T-helper 17 cell (primary cell): ENCODE data around the gene ATP2A2. TPM values are rescaled to one million over a fixed set of nuclear protein-coding genes. Genes with fewer than 3 reads are reported as not detected.

Source experiments
- ATAC-seq: fragments of 150-1000 bp; cut with Tn5 transposase; 2 replicates; pipeline ENCODE4 v1.10.0; 2021; ENCODE audit warnings: mild to moderate bottlenecking, moderate library complexity
- DNase-seq, 3 donors: peaks; one replicate each; pipeline versions ENCODE4 v3.0.0 to v3.0.0-alpha.2; 2020 to 2021
- H3K9me3 ChIP-seq: one replicate; pipeline ENCODE4 v1.7.0; 2013; ENCODE audit warnings: low read length, mild to moderate bottlenecking; ENCODE audit not compliant: control insufficient read depth, poor library complexity, severe bottlenecking
- H3K27ac Mint-ChIP-seq: one replicate; pipeline ENCODE4 v1.8.0; 2022; ENCODE audit warnings: mild to moderate bottlenecking, moderate library complexity, mixed read lengths
- H3K27me3 Mint-ChIP-seq: one replicate; pipeline ENCODE4 v1.8.0; 2022; ENCODE audit warnings: mixed read lengths
- H3K36me3 Mint-ChIP-seq: one replicate; pipeline ENCODE4 v1.8.0; 2022; ENCODE audit warnings: low read depth, mixed read lengths
- H3K4me1 Mint-ChIP-seq: one replicate; pipeline ENCODE4 v1.8.0; 2022; ENCODE audit warnings: mild to moderate bottlenecking, mixed read lengths
- H3K4me3 Mint-ChIP-seq: one replicate; pipeline ENCODE4 v1.8.0; 2022; ENCODE audit warnings: mild to moderate bottlenecking, moderate library complexity, mixed read lengths
- total RNA-seq, 4 donors: library from RNA in 2 of 4; stranded (reverse) in 2 of 4; gene quantifications; one replicate each; pipeline ENCODE4 v1.2.3 and lab custom pipeline; 2022 to 2026

ATP2A2 gene
- total RNA-seq, 2 donors from 2014 or later = 109 to 116 TPM

DNA sequence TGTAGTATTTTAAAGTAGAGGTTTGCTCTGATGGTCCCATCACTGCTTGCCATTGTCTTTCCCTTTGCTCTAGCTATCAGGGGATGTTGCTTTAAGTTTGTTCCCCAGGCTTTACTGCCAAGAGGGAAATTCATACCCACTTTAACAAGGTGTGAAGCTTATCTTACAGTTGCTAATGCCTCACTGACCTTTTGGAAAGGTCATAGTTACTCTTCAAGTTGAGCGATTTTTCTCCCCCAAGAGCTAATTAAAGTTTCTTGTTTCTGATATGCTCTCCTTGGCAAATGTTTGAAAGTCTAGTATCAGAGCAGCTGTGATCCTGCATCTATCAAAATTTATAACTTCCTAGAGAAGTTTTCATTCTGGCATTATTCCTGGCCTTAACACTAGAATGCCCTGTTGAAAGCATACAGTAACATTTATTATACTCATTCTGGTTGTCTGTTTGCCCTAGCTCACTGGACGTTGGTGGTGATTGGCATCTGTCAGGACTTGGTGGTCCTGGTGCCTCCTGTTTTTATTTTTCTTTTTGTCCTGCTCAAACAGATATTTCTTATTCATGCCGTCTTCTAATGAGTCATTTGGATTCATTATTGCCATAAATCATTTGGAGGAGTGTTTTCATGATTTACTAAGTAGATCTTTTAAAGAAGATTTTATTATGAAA, 8.1 kb downstream of the ATP2A2 start:
- H3K4me1 Mint-ChIP-seq = peaks cover 32% of the 10 kb centered on the region
- ATAC-seq = no peak
- H3K9me3 ChIP-seq = no peaks in the 10 kb centered on the region
- peaks cover 7% of the 10 kb centered on the region for H3K36me3 Mint-ChIP-seq
- no peaks in the 10 kb centered on the region for H3K27me3 Mint-ChIP-seq
- DNase-seq = no peak
- H3K4me3 Mint-ChIP-seq = peak overlapping the region; percentile 57
- peak overlapping the region; percentile 75 for H3K27ac Mint-ChIP-seq

DNA sequence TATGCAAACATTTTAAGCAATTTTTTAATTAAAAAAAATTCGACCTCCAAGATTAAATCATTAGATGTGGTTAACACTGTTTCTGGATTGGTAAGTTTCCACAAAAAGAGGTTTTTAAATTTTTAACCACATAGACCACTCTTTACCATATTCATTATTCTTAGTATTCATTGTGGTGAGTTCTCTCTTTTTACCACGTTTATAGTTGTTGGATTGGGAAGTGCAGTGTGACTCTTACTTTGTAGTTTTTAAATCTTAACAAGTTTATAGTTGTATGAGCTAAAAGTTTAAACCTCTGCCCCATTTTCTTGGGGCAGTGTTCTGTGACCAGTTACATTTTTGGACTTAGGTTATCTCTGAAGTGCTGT, 8.6 kb downstream of the ATP2A2 start:
- no peak overlapping the region for H3K4me3 Mint-ChIP-seq
- H3K9me3 ChIP-seq = no peaks in the 10 kb centered on the region

DNA sequence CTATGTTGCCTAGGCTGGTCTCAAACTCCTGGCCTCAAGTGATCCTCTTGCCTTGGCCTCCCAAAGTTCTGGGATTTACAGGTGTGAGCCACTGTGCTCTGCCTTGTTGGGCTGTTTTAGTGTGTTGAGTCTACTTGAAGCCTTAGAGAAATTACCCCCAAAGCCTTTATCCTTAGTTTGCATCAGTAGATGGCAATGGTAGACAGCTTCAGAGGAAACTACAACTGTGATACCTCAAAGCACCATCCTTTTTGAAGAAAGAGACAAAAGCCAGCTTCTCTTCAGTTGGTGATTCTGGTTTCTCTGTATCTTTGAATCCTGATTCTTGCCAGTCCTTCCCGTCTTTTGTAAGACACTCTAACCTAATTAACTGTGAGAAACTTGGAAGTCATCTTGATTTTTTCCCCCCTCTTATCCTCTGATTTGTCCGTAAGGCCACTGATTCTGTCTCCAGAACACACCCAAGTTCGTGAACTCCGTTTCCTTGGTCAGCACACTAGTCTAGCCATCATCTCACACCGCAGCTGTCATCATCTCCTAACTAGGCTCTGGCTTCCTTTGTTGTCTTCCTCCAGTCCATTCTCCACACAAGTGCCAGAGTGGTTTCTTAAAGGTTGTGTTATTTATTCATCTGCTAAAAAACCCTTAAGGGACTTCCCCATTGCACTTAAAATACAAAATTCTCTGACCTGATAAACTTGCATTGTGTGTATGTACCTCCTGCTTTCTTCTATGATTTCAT, 20.2 kb downstream of the ATP2A2 start:
- Mint-ChIP-seq H3K27ac (peak overlapping the region; percentile 95), H3K4me1 (peaks cover 38% of the 10 kb centered on the region), H3K27me3 (no peaks in the 10 kb centered on the region), H3K36me3 (peaks cover 13% of the 10 kb centered on the region), H3K4me3 (peak overlapping the region; percentile 73)
- no peaks in the 10 kb centered on the region for H3K9me3 ChIP-seq
- DNase-seq (no peak), ATAC-seq (peak; percentile 67)

More for the DNA sequence above, 8.6 kb downstream of the ATP2A2 start:
- Mint-ChIP-seq H3K4me1 (peaks cover 27% of the 10 kb centered on the region), H3K27me3 (no peaks in the 10 kb centered on the region), H3K27ac (peak overlapping the region; percentile 75), H3K36me3 (peaks cover 7% of the 10 kb centered on the region)
- ATAC-seq = no peak
- no peak for DNase-seq

DNA sequence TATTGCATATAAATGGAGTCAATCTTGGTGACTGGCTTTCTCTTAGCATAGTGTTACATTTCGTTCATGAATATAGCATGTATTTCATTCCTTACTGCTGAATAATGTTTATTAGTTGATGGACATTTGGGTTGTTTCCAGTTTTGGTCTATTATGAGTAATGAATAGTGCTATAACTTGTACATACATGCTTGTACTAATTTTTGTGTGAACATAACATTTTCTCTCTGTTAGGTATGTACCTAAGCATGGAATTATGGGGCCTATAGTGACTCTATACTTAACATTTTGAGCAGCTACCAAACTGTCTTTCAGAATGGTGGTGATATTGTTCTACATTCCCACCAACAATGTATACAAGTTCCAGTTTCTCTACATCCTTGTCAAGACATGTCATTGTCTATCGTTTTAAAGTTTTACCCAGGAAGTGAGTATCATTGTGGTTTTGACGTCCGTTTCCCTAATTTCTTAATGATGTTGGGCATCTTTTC, 23.1 kb downstream of the ATP2A2 start:
- no peak for DNase-seq
- H3K9me3 ChIP-seq = no peaks in the 10 kb centered on the region
- peaks cover 44% of the 10 kb centered on the region for H3K4me1 Mint-ChIP-seq
- no peak overlapping the region for H3K4me3 Mint-ChIP-seq
- peak overlapping the region; percentile 89 for H3K27ac Mint-ChIP-seq
- no peak for ATAC-seq
- H3K36me3 Mint-ChIP-seq = peaks cover 13% of the 10 kb centered on the region
- H3K27me3 Mint-ChIP-seq = no peaks in the 10 kb centered on the region

DNA sequence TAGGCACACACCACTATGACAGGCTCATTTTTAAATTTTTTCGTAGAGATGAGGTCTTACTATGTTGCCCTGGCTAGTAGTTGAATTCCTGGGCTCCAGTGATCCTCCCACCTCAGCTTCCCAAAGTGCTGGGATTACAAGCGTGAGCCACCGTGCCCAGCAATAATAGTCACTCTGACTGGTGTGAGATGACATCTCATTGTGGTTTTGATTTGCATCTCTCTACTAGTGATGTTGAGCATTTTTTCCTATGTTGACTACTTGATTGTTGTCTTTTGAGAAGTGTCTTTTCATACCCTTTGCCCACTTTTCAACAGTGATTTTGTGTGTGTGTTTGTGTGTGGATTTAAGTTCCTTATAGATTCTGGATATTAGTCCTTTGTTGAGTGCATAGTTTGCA, 26.3 kb downstream of the ATP2A2 start:
- Mint-ChIP-seq H3K4me1 (peaks cover 33% of the 10 kb centered on the region), H3K36me3 (peaks cover 9% of the 10 kb centered on the region), H3K4me3 (peak overlapping the region; percentile 57)

DNA sequence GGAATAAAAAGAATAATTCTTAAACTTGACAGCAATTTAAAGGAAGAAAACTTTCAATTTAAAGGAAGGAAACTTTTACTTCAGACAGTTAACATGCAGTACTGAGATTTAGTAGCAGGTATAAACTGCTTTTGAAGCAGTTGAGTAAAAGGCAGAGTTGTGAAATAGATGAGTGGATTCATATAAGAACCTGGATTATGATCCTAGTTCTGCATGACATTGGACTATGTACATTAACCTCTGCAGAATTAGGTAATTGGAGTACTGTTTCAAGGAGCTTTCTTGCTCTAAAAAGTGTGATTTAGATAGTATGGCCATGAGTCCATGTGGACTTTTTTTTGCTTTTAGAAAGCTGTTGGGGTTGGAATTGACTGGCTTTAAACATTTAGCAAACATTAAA, 29.7 kb downstream of the ATP2A2 start:
- no peaks in the 10 kb centered on the region for H3K27me3 Mint-ChIP-seq
- H3K36me3 Mint-ChIP-seq = peaks cover 2% of the 10 kb centered on the region
- H3K4me3 Mint-ChIP-seq = no peak overlapping the region
- H3K27ac Mint-ChIP-seq = peak overlapping the region; percentile 91
- peaks cover 25% of the 10 kb centered on the region for H3K4me1 Mint-ChIP-seq
- DNase-seq (no peak), ATAC-seq (no peak)
- H3K9me3 ChIP-seq = no peaks in the 10 kb centered on the region

More for the DNA sequence above, 26.3 kb downstream of the ATP2A2 start:
- H3K27me3 Mint-ChIP-seq = no peaks in the 10 kb centered on the region
- peak overlapping the region; percentile 87 for H3K27ac Mint-ChIP-seq
- no peak for DNase-seq
- H3K9me3 ChIP-seq = no peaks in the 10 kb centered on the region
- ATAC-seq = peak; percentile 27

DNA sequence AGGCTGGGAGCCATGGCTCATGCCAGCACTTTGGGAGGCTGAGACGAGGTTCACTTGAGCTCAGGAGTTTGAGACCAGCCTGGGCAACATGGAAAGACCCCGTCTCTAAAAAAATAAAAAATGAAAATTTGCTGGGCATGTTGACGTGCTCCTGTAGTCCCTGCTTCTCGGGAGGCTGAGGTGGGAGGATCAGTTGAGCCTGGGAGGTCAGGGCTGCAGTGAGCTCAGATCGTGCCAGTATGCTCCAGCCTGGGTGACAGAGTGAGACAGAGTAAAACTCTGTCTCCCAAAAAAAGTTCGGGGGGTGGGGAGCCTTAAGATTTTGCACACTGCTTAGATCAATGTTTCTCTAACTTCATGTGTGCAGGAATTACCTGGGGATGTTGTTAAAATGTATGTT, 30.9 kb downstream of the ATP2A2 start:
- H3K9me3 ChIP-seq = no peaks in the 10 kb centered on the region
- H3K4me1 Mint-ChIP-seq = peaks cover 33% of the 10 kb centered on the region
- no peak for DNase-seq
- H3K36me3 Mint-ChIP-seq = peaks cover 5% of the 10 kb centered on the region
- no peaks in the 10 kb centered on the region for H3K27me3 Mint-ChIP-seq
- no peak for ATAC-seq
- H3K4me3 Mint-ChIP-seq = no peak overlapping the region
- H3K27ac Mint-ChIP-seq = peak overlapping the region; percentile 90

DNA sequence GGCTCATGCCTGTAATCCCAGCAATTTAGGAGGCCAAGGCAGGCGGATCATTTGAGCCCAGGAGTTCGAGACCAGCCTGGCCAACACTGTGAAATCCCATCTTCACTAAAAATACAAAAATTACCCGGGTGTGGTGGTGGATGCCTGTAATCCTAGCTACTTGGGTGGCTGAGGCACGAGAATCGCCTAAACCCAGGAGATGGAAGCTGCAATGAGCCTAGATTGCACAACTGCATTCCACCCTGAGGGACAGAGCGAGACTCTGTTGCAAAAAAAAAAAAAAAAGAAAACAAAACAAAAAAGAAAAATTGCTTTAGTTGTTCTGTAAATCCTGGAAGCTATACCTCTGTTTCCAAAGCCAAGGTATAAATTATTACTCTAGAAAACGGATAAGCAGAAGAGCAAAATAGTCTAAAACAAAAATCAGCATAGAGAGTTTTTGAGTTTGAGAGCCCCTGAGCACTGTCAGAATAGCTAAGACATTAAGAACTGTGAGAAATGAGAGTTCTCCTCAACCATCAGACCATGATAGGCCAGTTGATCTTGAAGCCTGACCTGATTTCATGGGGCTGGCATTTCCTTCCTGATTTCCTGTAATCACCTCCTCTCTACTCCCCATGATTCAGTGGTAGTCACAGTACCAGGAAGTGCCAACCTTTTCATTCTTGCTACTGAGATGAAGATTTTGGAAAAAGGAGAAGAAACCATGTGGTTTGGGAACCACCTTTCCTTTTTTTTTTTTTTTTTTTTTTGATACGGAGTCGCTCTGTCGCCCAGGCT, 31.7 kb downstream of the ATP2A2 start:
- Mint-ChIP-seq H3K4me1 (peaks cover 28% of the 10 kb centered on the region), H3K36me3 (peaks cover 5% of the 10 kb centered on the region), H3K27me3 (no peaks in the 10 kb centered on the region), H3K4me3 (peak overlapping the region; percentile 79), H3K27ac (peak overlapping the region; percentile 90)
- H3K9me3 ChIP-seq = no peaks in the 10 kb centered on the region
- DNase-seq = no peak
- peak; percentile 86 for ATAC-seq

DNA sequence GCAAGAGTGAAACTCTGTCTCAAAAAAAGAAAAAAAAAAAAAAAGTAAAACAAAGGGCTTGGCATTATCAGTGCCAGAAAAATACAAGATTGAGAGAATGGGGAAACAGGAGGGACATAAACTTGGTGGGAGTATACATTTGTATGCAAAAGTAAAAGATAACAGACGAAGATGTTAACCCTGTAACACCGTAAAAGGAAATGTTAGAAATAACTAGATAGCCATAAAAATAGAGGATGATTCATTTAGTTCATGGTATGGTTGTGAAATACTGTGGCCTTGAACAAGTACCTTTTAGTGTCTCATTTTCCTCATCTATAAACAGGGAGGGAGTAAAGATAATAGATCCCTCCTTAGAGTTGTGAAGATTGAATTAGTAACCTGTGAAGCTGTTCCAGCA, 33.3 kb downstream of the ATP2A2 start:
- Mint-ChIP-seq H3K4me1 (peaks cover 19% of the 10 kb centered on the region), H3K27ac (peak overlapping the region; percentile 49), H3K36me3 (peaks cover 3% of the 10 kb centered on the region), H3K4me3 (no peak overlapping the region), H3K27me3 (no peaks in the 10 kb centered on the region)
- no peaks in the 10 kb centered on the region for H3K9me3 ChIP-seq
- no peak for ATAC-seq
- DNase-seq = no peak

DNA sequence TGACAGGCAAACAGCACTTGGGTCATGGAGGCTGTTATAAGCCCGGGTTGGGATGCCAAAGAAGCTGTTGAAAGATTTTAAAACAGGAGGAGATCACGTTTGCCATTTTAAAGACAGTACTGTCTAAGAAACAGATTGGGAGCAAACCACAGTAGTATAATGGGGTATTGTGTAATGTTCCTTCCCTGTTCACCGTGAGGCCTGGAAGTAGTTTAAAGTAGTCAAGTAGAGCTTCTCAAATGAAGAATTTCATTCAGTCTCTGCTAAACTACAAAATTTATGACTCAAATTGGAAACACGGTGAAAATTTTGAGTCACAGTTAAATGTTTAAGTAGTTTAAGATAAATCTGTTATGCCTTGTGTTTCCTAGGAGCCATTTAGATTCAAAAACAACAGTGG, 35.8 kb downstream of the ATP2A2 start:
- ATAC-seq = no peak
- Mint-ChIP-seq H3K4me3 (no peak overlapping the region), H3K36me3 (peaks cover 3% of the 10 kb centered on the region)

DNA sequence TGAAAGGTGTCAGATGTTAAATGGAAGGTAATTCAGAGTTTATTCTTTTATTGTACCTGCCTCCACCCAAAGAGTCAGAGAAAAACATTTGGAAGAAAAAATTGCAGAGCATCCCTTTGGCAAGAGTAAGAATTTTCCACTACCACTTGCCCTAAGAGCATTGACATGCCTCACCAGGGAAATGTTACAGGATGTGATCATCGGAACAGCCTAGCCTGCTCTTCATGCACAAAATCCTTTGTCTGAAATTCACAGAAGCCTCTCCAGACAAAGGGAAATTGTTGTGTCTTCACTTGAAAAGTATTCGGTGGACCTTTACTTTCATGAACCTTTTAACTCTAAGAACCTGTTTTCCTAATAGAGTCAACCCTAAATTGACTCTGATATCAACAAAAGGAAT, 36.9 kb downstream of the ATP2A2 start:
- H3K4me1 Mint-ChIP-seq = peaks cover 17% of the 10 kb centered on the region

More for the DNA sequence above, 35.8 kb downstream of the ATP2A2 start:
- Mint-ChIP-seq H3K27me3 (no peaks in the 10 kb centered on the region), H3K27ac (peak overlapping the region; percentile 88), H3K4me1 (peaks cover 23% of the 10 kb centered on the region)
- DNase-seq = no peak
- no peaks in the 10 kb centered on the region for H3K9me3 ChIP-seq

DNA sequence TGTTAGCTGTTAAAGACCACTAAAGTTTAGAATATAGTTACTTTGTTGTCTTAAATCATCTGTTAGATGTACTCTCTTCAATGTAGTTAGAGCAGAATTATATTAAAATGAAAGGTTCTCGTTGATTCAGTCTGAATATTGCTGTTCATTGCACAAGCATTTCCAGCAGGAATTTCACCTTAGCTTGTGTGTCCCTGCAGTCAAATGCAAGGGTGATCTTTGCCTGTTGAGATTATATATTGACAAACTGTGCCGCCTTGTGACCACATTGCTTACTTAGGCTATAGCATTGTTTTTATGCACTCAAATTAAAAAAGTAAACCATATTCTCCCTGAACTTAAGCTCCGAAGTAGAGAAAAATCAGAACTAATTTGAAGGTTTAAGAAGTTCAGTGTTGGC, 39.5 kb downstream of the ATP2A2 start:
- peaks cover 12% of the 10 kb centered on the region for H3K4me1 Mint-ChIP-seq
- H3K27ac Mint-ChIP-seq = peak overlapping the region; percentile 32
- no peak for DNase-seq
- no peak overlapping the region for H3K4me3 Mint-ChIP-seq
- ATAC-seq = no peak
- peaks cover 3% of the 10 kb centered on the region for H3K36me3 Mint-ChIP-seq
- H3K9me3 ChIP-seq = no peaks in the 10 kb centered on the region
- H3K27me3 Mint-ChIP-seq = no peaks in the 10 kb centered on the region

More for the DNA sequence above, 36.9 kb downstream of the ATP2A2 start:
- ATAC-seq = no peak
- H3K4me3 Mint-ChIP-seq = no peak overlapping the region
- H3K27ac Mint-ChIP-seq = peak overlapping the region; percentile 37
- H3K36me3 Mint-ChIP-seq = peaks cover 3% of the 10 kb centered on the region
- no peaks in the 10 kb centered on the region for H3K9me3 ChIP-seq
- no peaks in the 10 kb centered on the region for H3K27me3 Mint-ChIP-seq
- DNase-seq = no peak

DNA sequence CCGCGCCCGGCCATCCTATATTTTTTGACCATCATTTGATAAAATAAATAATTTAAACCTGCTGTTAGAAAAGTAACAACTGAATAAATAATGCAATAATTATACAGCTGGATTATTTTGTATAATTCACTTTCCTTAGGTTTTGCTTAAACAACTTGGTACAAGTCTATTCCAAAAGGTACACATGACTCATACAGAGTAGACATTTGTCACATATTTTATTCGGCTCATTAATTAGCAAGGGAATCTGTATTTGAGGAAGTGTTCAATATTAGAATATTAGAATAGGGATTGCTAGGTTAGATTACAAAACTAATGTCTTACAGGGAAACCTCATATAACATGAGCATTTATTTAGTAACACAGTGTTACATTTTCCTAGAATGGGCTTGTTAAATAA, 48.7 kb downstream of the ATP2A2 start:
- H3K9me3 ChIP-seq = no peaks in the 10 kb centered on the region
- H3K4me1 Mint-ChIP-seq = peaks cover 12% of the 10 kb centered on the region
- peaks cover 13% of the 10 kb centered on the region for H3K36me3 Mint-ChIP-seq
- H3K4me3 Mint-ChIP-seq = no peak overlapping the region
- H3K27ac Mint-ChIP-seq = peak overlapping the region; percentile 37
- no peaks in the 10 kb centered on the region for H3K27me3 Mint-ChIP-seq
- DNase-seq (no peak), ATAC-seq (no peak)
